ENCODE results near the gene ROCK2.

Gene ROCK2

GRCh38 chr2:11144077-11144737, 200.2 kb downstream of the ROCK2 start:
- DNase-seq = no peak

- no peak for DNase-seq
These were observed 201.4 kb downstream of the ROCK2 start for GRCh38 chr2:11142987-11143386.

GRCh38 chr2:11142330-11142729, 202.1 kb downstream of the ROCK2 start:
- DNase-seq = no peak

- no peak for DNase-seq
These were observed 203.1 kb downstream of the ROCK2 start for GRCh38 chr2:11141319-11141718.

GRCh38 chr2:11140492-11140891, 203.9 kb downstream of the ROCK2 start:
- DNase-seq = no peak

- no peak for DNase-seq
These were observed 210.1 kb downstream of the ROCK2 start for GRCh38 chr2:11134349-11134748.

- no peak for DNase-seq
These were observed 210.5 kb downstream of the ROCK2 start for GRCh38 chr2:11133936-11134320.

- no peak for DNase-seq
These were observed 211.0 kb downstream of the ROCK2 start for GRCh38 chr2:11133238-11133935.

- DNase-seq = no peak
These were observed 212.3 kb downstream of the ROCK2 start for GRCh38 chr2:11132036-11132671.

GRCh38 chr2:11131166-11131920, 213.1 kb downstream of the ROCK2 start:
- no peak for DNase-seq

Data from left hindlimb (tissue), 1 donor.